PFSK-1 (cell line): ENCODE results near the gene SMPDL3B.

Experiments used
- POLR2AphosphoS5 ChIP-seq: IDR thresholded peaks from 2 replicates; pipeline ENCODE4 v1.6.1; 2012; ENCODE audit warnings: low read depth, mild to moderate bottlenecking, control low read depth, low read length, moderate library complexity
- SIN3A ChIP-seq: IDR thresholded peaks from 2 replicates; pipeline ENCODE4 v1.6.1; 2012; ENCODE audit warnings: mild to moderate bottlenecking, low read length, moderate library complexity, borderline replicate concordance; ENCODE audit not compliant: insufficient read depth
- TAF1 ChIP-seq: IDR thresholded peaks from 2 replicates; pipeline ENCODE4 v1.6.1; 2012; ENCODE audit warnings: low read length, control low read depth, borderline replicate concordance; ENCODE audit not compliant: insufficient read depth
- TF ChIP-seq, protein P1 (sequence below), 2 experiments: IDR thresholded peaks; 2 replicates each; pipeline versions ENCODE4 v1.6.1 to v1.8.0; 2011 to 2012; ENCODE audit warnings: low read depth in 2 of 2, low read length in 2 of 2, control low read depth in 1 of 2, inconsistent platforms in 1 of 2, mild to moderate bottlenecking in 1 of 2, moderate library complexity in 1 of 2; ENCODE audit not compliant: insufficient read depth in 1 of 2

DNA sequence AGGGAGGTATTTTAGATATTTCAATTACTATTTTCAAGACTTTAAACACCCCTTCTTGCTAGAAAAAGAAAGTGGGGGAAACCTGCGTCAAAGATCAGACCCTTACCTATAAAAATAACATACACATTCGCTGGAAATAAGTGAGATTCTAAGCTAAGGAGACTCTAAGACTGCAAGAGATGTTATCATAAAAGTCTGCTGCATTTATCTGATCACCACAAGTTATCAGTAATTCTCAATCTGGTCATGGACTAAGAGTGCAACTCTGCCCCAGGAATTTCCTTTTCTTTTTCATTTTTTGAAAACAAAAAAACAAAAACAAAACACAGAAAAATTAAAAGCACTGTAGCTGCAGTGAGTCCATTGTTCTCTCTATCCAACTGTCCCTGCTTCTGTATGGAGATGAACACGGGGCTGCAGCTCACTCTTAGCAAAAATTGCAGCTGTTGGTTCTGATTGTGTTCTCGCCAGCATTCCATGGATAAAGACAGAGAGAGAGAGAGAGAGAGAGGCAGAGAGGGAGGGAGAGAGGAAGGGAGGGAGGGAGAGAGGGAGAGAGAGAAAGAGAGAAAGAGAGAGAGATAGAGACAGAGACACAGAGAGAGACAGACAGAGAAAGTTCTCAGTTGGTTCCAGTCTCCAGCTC lies 39.1 kb downstream of the SMPDL3B start:
- TF ChIP-seq, protein P1, sequence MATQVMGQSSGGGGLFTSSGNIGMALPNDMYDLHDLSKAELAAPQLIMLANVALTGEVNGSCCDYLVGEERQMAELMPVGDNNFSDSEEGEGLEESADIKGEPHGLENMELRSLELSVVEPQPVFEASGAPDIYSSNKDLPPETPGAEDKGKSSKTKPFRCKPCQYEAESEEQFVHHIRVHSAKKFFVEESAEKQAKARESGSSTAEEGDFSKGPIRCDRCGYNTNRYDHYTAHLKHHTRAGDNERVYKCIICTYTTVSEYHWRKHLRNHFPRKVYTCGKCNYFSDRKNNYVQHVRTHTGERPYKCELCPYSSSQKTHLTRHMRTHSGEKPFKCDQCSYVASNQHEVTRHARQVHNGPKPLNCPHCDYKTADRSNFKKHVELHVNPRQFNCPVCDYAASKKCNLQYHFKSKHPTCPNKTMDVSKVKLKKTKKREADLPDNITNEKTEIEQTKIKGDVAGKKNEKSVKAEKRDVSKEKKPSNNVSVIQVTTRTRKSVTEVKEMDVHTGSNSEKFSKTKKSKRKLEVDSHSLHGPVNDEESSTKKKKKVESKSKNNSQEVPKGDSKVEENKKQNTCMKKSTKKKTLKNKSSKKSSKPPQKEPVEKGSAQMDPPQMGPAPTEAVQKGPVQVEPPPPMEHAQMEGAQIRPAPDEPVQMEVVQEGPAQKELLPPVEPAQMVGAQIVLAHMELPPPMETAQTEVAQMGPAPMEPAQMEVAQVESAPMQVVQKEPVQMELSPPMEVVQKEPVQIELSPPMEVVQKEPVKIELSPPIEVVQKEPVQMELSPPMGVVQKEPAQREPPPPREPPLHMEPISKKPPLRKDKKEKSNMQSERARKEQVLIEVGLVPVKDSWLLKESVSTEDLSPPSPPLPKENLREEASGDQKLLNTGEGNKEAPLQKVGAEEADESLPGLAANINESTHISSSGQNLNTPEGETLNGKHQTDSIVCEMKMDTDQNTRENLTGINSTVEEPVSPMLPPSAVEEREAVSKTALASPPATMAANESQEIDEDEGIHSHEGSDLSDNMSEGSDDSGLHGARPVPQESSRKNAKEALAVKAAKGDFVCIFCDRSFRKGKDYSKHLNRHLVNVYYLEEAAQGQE (IDR thresholded peaks at IDR 0.05; ENCODE audit: insufficient read depth in 1 of 2, low read depth in 2 of 2, low read length in 2 of 2): no peak
- TF ChIP-seq SIN3A (no peak), POLR2AphosphoS5 (no peak), TAF1 (no peak)
